GM19468 (cell line): ENCODE results near the gene RBM23.

ENCODE experiments used
- ATAC-seq: cut with Tn5 transposase; IDR thresholded peaks from one replicate; pipeline ENCODE4 v1.9.1; 2021; ENCODE audit warnings: mild to moderate bottlenecking, moderate library complexity, moderate number of reproducible peaks; ENCODE audit not compliant: unreplicated experiment; ENCODE audit errors: extremely low read depth

RBM23 gene

DNA sequence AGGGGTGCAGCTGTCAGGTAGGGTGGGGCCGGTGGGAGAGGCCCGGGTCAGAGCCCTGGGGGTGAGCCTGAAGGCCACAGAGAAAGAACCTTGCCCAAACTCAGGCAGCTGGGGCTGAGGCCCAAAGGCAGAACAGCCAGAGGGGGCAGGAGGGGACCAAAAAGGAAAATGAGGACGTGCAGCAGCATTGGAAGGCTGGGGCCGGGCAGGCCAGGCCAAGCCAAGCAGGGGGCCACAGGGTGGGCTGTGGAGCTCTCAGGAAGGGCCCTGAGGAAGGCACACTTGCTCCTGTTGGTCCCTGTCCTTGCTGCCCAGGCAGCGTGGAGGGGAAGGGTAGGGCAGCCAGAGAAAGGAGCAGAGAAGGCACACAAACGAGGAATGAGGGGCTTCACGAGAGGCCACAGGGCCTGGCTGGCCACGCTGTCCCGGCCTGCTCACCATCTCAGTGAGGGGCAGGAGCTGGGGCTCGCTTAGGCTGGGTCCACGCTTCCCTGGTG lies 72.1 kb downstream of the RBM23 start:
- no peak for ATAC-seq

DNA sequence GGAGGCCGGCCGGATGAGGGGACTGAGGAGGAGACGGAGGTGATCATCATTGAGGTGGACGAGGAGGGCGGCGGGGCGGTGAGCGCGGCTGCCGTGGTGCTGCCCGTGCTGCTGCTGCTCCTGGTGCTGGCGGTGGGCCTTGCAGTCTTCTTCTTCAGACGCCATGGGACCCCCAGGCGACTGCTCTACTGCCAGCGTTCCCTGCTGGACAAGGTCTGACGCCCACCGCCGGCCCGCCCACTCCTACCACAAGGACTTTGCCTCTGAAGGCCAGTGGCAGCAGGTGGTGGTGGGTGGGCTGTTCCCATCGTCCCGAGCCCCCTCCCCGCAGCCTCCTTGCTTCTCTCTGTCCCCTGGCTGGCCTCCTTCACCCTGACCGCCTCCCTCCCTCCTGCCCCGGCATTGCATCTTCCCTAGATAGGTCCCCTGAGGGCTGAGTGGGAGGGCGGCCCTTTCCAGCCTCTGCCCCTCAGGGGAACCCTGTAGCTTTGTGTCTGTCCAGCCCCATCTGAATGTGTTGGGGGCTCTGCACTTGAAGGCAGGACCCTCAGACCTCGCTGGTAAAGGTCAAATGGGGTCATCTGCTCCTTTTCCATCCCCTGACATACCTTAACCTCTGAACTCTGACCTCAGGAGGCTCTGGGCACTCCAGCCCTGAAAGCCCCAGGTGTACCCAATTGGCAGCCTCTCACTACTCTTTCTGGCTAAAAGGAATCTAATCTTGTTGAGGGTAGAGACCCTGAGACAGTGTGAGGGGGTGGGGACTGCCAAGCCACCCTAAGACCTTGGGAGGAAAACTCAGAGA lies 72.9 kb downstream of the RBM23 start:
- ATAC-seq = no peak

GRCh38 chr14:22845103-22845394 lies 73.9 kb downstream of the RBM23 start:
- ATAC-seq = no peak

DNA sequence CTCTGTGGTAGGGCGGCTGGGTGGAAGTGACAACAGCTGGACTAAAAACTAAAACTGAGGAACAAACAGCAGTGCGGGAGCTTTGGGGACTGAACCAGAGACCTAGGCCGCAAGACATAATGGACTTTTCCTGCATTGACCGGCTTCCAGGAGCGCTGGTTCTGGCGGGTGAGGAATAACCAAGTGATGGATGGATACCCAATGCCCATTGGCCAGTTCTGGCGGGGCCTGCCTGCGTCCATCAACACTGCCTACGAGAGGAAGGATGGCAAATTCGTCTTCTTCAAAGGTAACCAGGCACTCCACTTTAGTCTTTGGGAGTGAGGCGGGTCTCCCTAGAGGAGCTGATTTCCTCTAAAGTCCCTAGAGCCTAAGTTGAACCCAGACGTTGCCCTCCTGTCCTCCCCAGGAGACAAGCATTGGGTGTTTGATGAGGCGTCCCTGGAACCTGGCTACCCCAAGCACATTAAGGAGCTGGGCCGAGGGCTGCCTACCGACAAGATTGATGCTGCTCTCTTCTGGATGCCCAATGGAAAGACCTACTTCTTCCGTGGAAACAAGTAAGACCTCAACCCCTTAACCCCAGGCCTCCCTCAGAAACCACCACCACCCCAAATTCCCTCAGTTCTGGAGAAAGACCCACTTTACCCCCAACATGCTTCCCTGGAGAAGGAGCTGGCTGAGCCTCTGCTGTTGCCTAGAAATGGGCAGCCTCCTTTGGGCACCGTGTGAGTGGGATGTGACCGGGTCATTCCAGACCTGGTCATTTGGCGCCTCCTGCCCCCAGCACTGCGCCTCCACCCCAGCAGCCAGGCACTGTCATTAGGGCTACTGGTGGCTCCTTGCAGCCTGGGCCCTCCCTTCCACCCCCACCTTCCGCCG lies 74.5 kb downstream of the RBM23 start:
- no peak for ATAC-seq
